Progenitor cell of endocrine pancreas (in vitro differentiated cells): ENCODE data around the gene BDKRB2. TPM values are rescaled to one million over a fixed set of nuclear protein-coding genes. Genes with fewer than 3 reads are reported as not detected.

Experiments
- DNase-seq: peaks from one replicate; pipeline ENCODE4 v3.0.0; 2021; ENCODE audit warnings: low spot score; ENCODE audit not compliant: unreplicated experiment
- H3K27ac Mint-ChIP-seq: 2 replicates; pipeline ENCODE4 v1.8.0; 2021; ENCODE audit warnings: mild to moderate bottlenecking, moderate library complexity, mixed read lengths
- H3K27me3 Mint-ChIP-seq: 2 replicates; pipeline ENCODE4 v1.8.0; 2021; ENCODE audit warnings: mixed read lengths
- H3K36me3 Mint-ChIP-seq: 2 replicates; pipeline ENCODE4 v1.8.0; 2022; ENCODE audit warnings: mixed read lengths; ENCODE audit not compliant: insufficient read depth
- H3K4me1 Mint-ChIP-seq: 2 replicates; pipeline ENCODE4 v1.8.0; 2021; ENCODE audit warnings: low read depth, mixed read lengths
- H3K4me3 Mint-ChIP-seq: 2 replicates; pipeline ENCODE4 v1.8.0; 2021; ENCODE audit warnings: low read depth, mild to moderate bottlenecking, moderate library complexity, mixed read lengths
- H3K9me3 Mint-ChIP-seq: 2 replicates; pipeline ENCODE4 v1.8.0; 2021; ENCODE audit warnings: low read depth, mixed read lengths
- CTCF ChIP-seq: fragments of 200-600 bp; sonication (generic); IDR thresholded peaks from one replicate; pipeline ENCODE4 v1.5.0; 2021; ENCODE audit warnings: antibody characterized with exemption, mild to moderate bottlenecking; ENCODE audit not compliant: unreplicated experiment
- total RNA-seq: library from RNA; stranded (reverse); gene quantifications from 2 replicates; pipeline ENCODE4 v1.2.1, GENCODE V29; 2021

BDKRB2 gene
- total RNA-seq, 1 donor from 2014 or later = 0.36 TPM

DNA sequence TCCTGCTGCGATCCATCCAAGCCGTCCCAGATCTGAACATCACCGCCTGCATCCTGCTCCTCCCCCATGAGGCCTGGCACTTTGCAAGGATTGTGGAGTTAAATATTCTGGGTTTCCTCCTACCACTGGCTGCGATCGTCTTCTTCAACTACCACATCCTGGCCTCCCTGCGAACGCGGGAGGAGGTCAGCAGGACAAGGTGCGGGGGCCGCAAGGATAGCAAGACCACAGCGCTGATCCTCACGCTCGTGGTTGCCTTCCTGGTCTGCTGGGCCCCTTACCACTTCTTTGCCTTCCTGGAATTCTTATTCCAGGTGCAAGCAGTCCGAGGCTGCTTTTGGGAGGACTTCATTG lies 59.5 kb downstream of the BDKRB2 start:
- Mint-ChIP-seq H3K27ac (no peak overlapping the region), H3K9me3 (peaks cover 6% of the 10 kb centered on the region), H3K4me1 (peaks cover 18% of the 10 kb centered on the region), H3K36me3 (peaks cover 2% of the 10 kb centered on the region), H3K4me3 (no peak overlapping the region), H3K27me3 (peaks cover 2% of the 10 kb centered on the region)
- DNase-seq = no peak
- TF ChIP-seq CTCF = no peak

DNA sequence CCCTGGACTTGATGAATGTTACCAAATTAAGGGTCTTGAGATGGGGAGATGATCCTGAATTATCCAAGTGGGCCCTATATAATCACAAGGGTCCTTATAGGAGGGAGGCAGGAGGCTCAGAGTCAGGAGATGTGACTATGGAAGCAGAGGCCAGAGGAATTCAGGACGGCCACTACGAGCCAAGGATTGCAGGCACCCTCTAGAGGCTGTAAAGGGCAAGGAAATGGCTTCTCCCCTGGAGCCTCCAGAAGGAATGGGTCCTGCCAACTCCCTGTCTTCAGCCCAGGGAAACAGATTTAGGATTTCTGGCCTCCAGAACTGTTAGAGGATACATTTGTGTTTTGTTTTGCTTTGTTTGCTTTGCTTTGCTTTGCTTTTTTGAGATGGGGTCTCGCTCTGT lies 60.2 kb downstream of the BDKRB2 start:
- H3K9me3 Mint-ChIP-seq = peaks cover 6% of the 10 kb centered on the region
- H3K4me3 Mint-ChIP-seq = no peak overlapping the region
- DNase-seq = no peak
- H3K27me3 Mint-ChIP-seq = peaks cover 2% of the 10 kb centered on the region
- H3K4me1 Mint-ChIP-seq = peaks cover 18% of the 10 kb centered on the region
- H3K27ac Mint-ChIP-seq = no peak overlapping the region
- peak; percentile 17 for TF ChIP-seq CTCF
- H3K36me3 Mint-ChIP-seq = peaks cover 2% of the 10 kb centered on the region

DNA sequence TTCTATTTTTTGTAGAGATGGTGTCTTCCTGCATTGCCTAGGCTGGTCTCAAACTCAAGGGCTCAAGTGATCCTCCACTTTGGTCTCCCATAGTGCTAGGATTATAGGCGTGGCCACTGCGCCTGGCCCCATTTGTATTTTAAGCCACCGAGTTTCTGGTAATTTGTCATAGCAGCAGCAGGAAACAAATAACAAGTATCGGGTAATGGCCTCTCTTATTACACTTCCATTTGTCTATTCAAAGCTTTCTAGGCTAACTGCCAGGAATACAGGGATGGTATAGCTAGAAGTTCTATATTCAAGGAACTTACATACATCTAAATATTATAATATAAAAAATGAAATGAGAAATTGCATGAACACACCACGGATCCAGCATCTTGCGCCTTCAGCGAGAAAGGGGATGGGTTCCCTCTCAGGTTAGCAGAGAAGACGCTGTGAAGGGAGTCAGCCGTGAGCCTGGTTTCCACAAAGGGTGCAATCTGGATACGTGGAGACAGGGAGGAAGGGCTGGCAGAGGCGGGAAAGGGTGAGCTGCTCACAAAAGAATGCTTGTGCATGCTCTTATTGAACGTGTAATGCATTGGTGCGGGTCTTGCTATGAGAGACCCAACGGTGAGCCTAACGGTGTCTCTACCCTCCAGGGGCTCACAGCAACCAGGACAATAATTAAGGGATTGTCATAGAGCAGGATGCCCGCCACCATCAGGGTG lies 60.9 kb downstream of the BDKRB2 start:
- H3K27ac Mint-ChIP-seq = peak overlapping the region; percentile 35

DNA sequence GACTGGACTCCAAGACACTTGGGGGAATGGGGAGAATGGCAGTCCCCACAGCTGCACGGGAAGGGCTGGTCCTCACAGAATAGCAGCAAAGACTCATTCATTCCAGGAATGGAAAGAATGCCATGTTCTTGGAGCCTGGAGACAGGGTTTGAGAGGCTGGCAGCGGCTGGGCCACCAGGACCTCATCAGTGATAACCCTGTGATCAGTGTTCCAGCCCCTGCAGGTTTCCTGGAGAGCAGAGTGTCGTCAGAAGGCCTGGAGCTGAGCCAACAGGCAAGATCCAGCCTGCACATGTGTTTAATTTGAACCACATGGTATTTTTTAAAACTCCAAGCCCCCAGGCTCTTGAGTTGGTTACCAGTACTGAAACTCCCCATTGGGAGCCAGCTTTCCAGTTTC lies 62.7 kb downstream of the BDKRB2 start:
- Mint-ChIP-seq H3K27ac (no peak overlapping the region), H3K36me3 (peaks cover 2% of the 10 kb centered on the region), H3K4me3 (no peak overlapping the region), H3K4me1 (peaks cover 15% of the 10 kb centered on the region), H3K9me3 (peaks cover 4% of the 10 kb centered on the region), H3K27me3 (peaks cover 2% of the 10 kb centered on the region)
- no peak for TF ChIP-seq CTCF
- DNase-seq = no peak

More for the DNA sequence above, 60.9 kb downstream of the BDKRB2 start:
- TF ChIP-seq CTCF = no peak
- peaks cover 2% of the 10 kb centered on the region for H3K36me3 Mint-ChIP-seq
- peak overlapping the region; percentile 14 for H3K4me3 Mint-ChIP-seq
- DNase-seq = no peak
- peaks cover 2% of the 10 kb centered on the region for H3K27me3 Mint-ChIP-seq
- H3K4me1 Mint-ChIP-seq = peaks cover 18% of the 10 kb centered on the region
- peaks cover 6% of the 10 kb centered on the region for H3K9me3 Mint-ChIP-seq

DNA sequence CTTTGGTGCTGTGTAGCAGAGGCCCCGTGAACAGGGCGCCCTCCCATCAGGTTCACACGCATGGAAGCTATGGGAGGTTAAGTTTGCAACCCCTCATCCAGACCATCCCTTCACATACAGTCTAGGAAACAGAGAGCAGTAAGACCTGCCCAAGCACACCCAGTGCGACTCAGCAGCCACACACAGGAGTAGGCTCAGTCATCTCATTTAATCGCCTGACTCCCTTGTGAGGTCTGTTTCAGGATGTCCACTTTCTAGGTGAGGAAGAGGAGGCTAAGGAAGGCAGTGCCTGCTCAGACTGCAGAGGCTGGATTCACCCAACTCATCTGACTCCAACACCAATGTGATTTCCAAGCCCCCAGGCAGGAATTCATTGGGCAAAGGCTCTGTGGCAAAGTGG lies 63.3 kb downstream of the BDKRB2 start:
- no peak for DNase-seq
- Mint-ChIP-seq H3K27ac (no peak overlapping the region), H3K9me3 (peaks cover 4% of the 10 kb centered on the region), H3K4me3 (peak overlapping the region; percentile 55), H3K27me3 (peaks cover 2% of the 10 kb centered on the region), H3K36me3 (peaks cover 2% of the 10 kb centered on the region), H3K4me1 (peaks cover 15% of the 10 kb centered on the region)
- no peak for TF ChIP-seq CTCF
